Chondrocyte (in vitro differentiated cells): Measurements from ENCODE around the gene LCT. TPM values are rescaled to one million over a fixed set of nuclear protein-coding genes. Genes with fewer than 3 reads are reported as not detected.
A peak's percentile ranks its signal among the peaks of the same experiment; 100 is the strongest.

Experiments
- DNase-seq: peaks from one replicate; pipeline ENCODE4 v3.0.0; 2021; ENCODE audit warnings: mixed read lengths, low spot score
- H3K27ac Mint-ChIP-seq: one replicate; pipeline ENCODE4 v1.8.0; 2021; ENCODE audit warnings: mild to moderate bottlenecking, moderate library complexity, mixed read lengths; ENCODE audit not compliant: unreplicated experiment
- H3K27me3 Mint-ChIP-seq: 2 replicates; pipeline ENCODE4 v1.8.0; 2021; ENCODE audit warnings: low read depth, mixed read lengths
- H3K36me3 Mint-ChIP-seq: 2 replicates; pipeline ENCODE4 v1.8.0; 2021; ENCODE audit warnings: low read depth, mixed read lengths
- H3K4me1 Mint-ChIP-seq: 2 replicates; pipeline ENCODE4 v1.8.0; 2021; ENCODE audit warnings: low read depth, mild to moderate bottlenecking, mixed read lengths
- H3K4me3 Mint-ChIP-seq: one replicate; pipeline ENCODE4 v1.8.0; 2021; ENCODE audit warnings: mild to moderate bottlenecking, moderate library complexity, mixed read lengths; ENCODE audit not compliant: unreplicated experiment
- H3K9me3 Mint-ChIP-seq: 2 replicates; pipeline ENCODE4 v1.8.0; 2021; ENCODE audit warnings: low read depth, mixed read lengths
- total RNA-seq: library from RNA; stranded (reverse); gene quantifications from 3 replicates; pipeline ENCODE4 v1.2.1, GENCODE V29; 2021
- TF ChIP-seq, protein P1 (sequence below): fragments of 200-600 bp; sonication (generic); IDR thresholded peaks from 2 replicates; pipeline ENCODE4 v1.5.0; 2021; ENCODE audit warnings: antibody characterized with exemption, mild to moderate bottlenecking, moderate library complexity

LCT gene
- total RNA-seq, 1 donor from 2014 or later, result not detected

DNA sequence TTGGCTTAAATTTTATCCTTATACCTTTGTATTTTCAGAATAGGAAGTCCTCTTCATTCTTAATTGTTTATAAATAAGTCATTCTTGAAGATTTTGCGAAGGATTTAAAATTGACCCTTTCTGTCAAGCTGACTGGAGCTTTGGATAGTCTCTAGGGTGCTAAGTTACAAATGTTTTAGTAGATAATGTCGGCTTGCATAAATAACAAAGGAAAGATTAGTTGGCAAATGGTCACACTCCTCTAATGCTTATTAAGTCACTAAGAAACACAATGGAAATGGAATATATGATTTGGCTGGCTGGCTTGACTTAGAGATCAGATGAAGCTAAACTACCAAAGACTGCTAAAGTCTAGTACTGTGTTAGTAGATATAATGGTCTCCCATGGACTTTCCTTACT, 54.8 kb downstream of the LCT start:
- H3K27me3 Mint-ChIP-seq, result no peaks in the 10 kb centered on the region
- DNase-seq, result no peak
- TF ChIP-seq, protein P1, sequence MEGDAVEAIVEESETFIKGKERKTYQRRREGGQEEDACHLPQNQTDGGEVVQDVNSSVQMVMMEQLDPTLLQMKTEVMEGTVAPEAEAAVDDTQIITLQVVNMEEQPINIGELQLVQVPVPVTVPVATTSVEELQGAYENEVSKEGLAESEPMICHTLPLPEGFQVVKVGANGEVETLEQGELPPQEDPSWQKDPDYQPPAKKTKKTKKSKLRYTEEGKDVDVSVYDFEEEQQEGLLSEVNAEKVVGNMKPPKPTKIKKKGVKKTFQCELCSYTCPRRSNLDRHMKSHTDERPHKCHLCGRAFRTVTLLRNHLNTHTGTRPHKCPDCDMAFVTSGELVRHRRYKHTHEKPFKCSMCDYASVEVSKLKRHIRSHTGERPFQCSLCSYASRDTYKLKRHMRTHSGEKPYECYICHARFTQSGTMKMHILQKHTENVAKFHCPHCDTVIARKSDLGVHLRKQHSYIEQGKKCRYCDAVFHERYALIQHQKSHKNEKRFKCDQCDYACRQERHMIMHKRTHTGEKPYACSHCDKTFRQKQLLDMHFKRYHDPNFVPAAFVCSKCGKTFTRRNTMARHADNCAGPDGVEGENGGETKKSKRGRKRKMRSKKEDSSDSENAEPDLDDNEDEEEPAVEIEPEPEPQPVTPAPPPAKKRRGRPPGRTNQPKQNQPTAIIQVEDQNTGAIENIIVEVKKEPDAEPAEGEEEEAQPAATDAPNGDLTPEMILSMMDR, result no peak
- peaks cover 16% of the 10 kb centered on the region for H3K4me1 Mint-ChIP-seq
- H3K27ac Mint-ChIP-seq, result no peak overlapping the region
- H3K4me3 Mint-ChIP-seq, result no peak overlapping the region
- H3K9me3 Mint-ChIP-seq, result peaks cover 16% of the 10 kb centered on the region
- peaks cover 57% of the 10 kb centered on the region for H3K36me3 Mint-ChIP-seq

DNA sequence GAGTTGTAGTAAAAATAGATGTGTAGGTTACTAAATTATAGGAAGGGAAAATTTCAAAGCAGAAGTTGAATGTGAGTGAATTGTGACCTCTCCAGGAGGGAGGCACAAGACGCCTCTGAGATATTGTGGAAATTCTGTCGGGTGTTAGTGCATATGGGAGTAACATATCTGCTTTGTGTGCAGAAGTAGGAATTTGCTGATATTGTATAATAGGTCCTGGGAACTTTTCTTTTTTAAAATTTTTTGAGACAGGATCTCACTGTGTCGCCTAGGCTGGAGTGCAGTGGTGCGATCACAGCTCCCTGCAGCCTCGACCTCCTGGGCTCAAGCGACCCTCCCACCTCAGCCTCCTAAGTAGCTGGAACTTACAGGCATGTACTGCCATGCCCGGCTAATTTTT, 60.6 kb downstream of the LCT start:
- TF ChIP-seq, protein P1, result no peak
- H3K9me3 Mint-ChIP-seq, result peaks cover 5% of the 10 kb centered on the region
- H3K36me3 Mint-ChIP-seq, result peaks cover 47% of the 10 kb centered on the region
- no peaks in the 10 kb centered on the region for H3K27me3 Mint-ChIP-seq
- no peak overlapping the region for H3K4me3 Mint-ChIP-seq
- DNase-seq, result no peak
- H3K4me1 Mint-ChIP-seq, result peaks cover 9% of the 10 kb centered on the region
- H3K27ac Mint-ChIP-seq, result no peak overlapping the region

DNA sequence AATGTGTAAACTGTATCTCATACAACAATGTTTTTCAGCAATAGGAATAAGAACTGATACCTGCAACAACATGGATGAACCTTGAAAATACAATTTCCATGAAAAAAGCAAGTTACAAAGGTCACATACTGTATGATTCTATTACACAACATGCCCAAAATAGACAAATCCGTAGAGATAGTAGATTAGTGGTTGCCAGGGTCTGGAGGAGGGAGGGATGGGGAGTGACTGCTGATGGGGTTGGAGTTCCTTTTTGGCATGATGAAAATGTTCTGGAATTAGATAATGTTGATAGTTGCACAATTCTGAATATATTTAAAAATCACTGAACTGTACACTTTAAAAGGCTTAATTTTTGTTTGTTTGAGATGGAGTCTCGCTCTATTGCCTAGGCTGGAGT, 61.6 kb downstream of the LCT start:
- Mint-ChIP-seq H3K9me3 (peaks cover 5% of the 10 kb centered on the region), H3K4me1 (peaks cover 10% of the 10 kb centered on the region), H3K36me3 (peaks cover 41% of the 10 kb centered on the region), H3K4me3 (no peak overlapping the region), H3K27me3 (no peaks in the 10 kb centered on the region), H3K27ac (no peak overlapping the region)
- TF ChIP-seq, protein P1, result no peak
- no peak for DNase-seq

DNA sequence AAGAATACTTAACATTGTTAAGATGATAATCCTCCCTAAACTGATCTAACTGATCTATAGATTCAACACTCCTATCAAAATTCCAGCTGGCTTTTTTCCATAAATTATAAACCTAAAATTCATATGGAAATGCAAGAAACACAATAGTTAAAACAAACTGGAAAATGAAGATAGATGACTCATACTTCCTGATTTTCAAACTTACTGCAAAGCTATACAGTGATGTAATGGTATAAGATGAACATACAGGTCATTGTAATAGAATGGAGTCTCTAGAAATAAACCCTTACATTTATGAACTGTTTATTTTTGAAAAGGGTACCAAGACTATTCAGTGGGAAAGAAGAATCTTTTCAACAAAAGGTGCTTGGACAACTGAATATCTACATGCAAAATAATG, 63.1 kb downstream of the LCT start:
- Mint-ChIP-seq H3K9me3 (peaks cover 5% of the 10 kb centered on the region), H3K36me3 (peaks cover 43% of the 10 kb centered on the region), H3K27ac (peak overlapping the region; percentile 88), H3K4me3 (no peak overlapping the region), H3K4me1 (peaks cover 19% of the 10 kb centered on the region), H3K27me3 (no peaks in the 10 kb centered on the region)
- TF ChIP-seq, protein P1, result no peak
- DNase-seq, result no peak

DNA sequence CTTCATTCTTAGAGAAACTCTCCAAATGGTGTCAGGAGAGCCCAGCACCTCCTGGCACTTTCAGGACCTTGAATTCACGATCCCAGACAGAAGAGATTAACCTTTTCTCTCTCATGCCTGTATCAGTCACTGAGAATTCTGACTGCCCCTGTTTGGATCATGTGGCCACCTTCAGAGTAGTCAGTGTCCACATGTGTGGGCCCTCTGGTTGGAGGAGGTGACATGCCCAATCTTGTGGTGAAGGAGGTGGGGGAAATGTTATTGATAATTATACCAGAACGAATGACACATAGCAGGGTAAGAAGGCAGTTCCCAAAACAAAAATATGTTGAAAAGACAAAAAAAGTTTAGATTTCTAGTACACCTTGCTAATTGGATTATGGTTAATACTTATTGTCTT, 63.7 kb downstream of the LCT start:
- Mint-ChIP-seq H3K4me1 (peaks cover 19% of the 10 kb centered on the region), H3K27ac (peak overlapping the region; percentile 78), H3K36me3 (peaks cover 43% of the 10 kb centered on the region), H3K27me3 (no peaks in the 10 kb centered on the region), H3K4me3 (no peak overlapping the region), H3K9me3 (peaks cover 5% of the 10 kb centered on the region)
- DNase-seq, result no peak
- TF ChIP-seq, protein P1, result no peak
